Thoracic aorta (tissue), 2 donors: ENCODE data around the gene AKIRIN1. TPM values are rescaled to one million over a fixed set of nuclear protein-coding genes. Genes with fewer than 3 reads are reported as not detected.
"Not testable (repeated sequence)": the region's sequence is repeated elsewhere in the genome, so short reads cannot be mapped to it uniquely, and the experiment has no call there.

Source experiments
- ATAC-seq: fragments of 150-250 bp; one replicate; pipeline ENCODE4 v1.8.0; 2017; ENCODE audit warnings: low read depth; ENCODE audit not compliant: insufficient number of reproducible peaks, low FRiP score
- DNase-seq: peaks from one replicate; pipeline ENCODE4 v3.0.0-alpha.2; 2020; ENCODE audit warnings: low spot score
- H3K27ac ChIP-seq, 2 donors: fragments of 200-600 bp; sonication (generic); 1 replicate in 1 of 2; 2 replicates in 1 of 2; pipeline ENCODE4 v1.5.1; 2016; ENCODE audit warnings: mild to moderate bottlenecking in 2 of 2, moderate library complexity in 2 of 2
- H3K27me3 ChIP-seq: fragments of 200-600 bp; sonication (generic); replicated peaks from 2 replicates; pipeline ENCODE4 v1.6.0; 2016; ENCODE audit warnings: mild to moderate bottlenecking; ENCODE audit not compliant: insufficient read depth
- H3K36me3 ChIP-seq: fragments of 200-600 bp; sonication (generic); one replicate; pipeline ENCODE4 v1.5.1; 2016
- H3K4me1 ChIP-seq, 2 donors: fragments of 200-600 bp; sonication (generic); 1 replicate in 1 of 2; 2 replicates in 1 of 2; pipeline versions ENCODE4 v1.5.1 to v1.6.0; 2016; ENCODE audit warnings: low read depth in 2 of 2, mild to moderate bottlenecking in 1 of 2; ENCODE audit not compliant: control insufficient read depth in 1 of 2
- H3K4me3 ChIP-seq: fragments of 200-600 bp; sonication (generic); 2 replicates; pipeline ENCODE4 v1.5.1; 2016; ENCODE audit warnings: mild to moderate bottlenecking
- H3K9me3 ChIP-seq: fragments of 200-600 bp; sonication (generic); 2 replicates; pipeline ENCODE4 v1.5.1; 2016
- total RNA-seq, 2 donors: library from RNA; depleted of rRNA; stranded (reverse); fragments of >200 nt; gene quantifications; one replicate each; pipeline versions ENCODE4 v1.1.0 to v1.2.3, GENCODE V29; 2016
- TF ChIP-seq, protein P1 (sequence below): fragments of 200-600 bp; sonication (generic); IDR thresholded peaks from one replicate; pipeline ENCODE4 v1.5.1; 2019; ENCODE audit warnings: antibody characterized with exemption

Gene AKIRIN1
- total RNA-seq, 2 donors from 2014 or later = 45.8 to 47.8 TPM

DNA sequence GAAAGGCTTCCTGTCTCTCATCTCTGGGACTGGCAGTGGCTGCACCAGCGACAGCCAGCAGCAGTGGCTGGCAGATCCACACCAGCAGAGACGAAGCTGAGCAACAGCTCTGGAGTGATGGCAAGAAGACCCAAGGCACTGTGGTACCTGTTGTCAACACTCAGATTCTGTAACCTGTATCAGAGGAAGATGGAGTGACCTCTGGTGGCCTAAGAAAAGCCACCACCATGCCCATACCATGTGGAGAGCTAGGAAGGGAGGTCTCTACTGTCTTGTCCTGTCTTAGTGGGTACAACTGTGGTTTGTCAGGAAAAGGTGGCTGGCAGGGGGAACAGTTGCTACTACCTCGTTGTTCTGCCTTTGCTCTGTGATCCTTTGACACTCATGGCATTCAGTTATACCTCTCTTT is 26.9 kb upstream of the AKIRIN1 start:
- Histone ChIP-seq H3K4me3 (no peak overlapping the region), H3K27ac (no peak overlapping the region), H3K4me1 (no peaks in the 10 kb centered on the region), H3K27me3 (no peaks in the 10 kb centered on the region), H3K36me3 (no peaks in the 10 kb centered on the region), H3K9me3 (no peaks in the 10 kb centered on the region)
- DNase-seq (no peak), ATAC-seq (no peak)
- TF ChIP-seq, protein P1, sequence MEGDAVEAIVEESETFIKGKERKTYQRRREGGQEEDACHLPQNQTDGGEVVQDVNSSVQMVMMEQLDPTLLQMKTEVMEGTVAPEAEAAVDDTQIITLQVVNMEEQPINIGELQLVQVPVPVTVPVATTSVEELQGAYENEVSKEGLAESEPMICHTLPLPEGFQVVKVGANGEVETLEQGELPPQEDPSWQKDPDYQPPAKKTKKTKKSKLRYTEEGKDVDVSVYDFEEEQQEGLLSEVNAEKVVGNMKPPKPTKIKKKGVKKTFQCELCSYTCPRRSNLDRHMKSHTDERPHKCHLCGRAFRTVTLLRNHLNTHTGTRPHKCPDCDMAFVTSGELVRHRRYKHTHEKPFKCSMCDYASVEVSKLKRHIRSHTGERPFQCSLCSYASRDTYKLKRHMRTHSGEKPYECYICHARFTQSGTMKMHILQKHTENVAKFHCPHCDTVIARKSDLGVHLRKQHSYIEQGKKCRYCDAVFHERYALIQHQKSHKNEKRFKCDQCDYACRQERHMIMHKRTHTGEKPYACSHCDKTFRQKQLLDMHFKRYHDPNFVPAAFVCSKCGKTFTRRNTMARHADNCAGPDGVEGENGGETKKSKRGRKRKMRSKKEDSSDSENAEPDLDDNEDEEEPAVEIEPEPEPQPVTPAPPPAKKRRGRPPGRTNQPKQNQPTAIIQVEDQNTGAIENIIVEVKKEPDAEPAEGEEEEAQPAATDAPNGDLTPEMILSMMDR = no peak

DNA sequence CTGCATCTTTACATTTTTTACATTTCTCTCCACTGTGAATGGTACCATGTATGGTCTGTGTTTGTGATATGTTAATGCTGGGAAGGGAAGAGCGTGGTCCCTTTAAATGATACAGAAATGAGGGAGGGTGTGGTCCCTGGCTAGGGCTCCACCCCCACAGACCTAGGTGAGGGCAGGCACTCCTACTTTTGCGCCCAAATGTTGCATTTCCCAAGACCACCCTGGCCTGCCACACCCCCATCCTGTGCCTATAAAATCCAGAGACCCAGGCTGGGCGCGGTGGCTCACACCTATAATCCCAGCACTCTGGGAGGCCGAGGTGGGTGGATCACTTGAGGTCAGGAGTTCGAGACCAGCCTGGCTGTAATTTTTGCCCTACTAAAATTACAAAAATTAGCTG is 17.9 kb upstream of the AKIRIN1 start:
- not testable (repeated sequence) for H3K27me3 ChIP-seq, H3K4me3 ChIP-seq, H3K27ac ChIP-seq, ATAC-seq, H3K36me3 ChIP-seq, H3K9me3 ChIP-seq, H3K4me1 ChIP-seq, DNase-seq

DNA sequence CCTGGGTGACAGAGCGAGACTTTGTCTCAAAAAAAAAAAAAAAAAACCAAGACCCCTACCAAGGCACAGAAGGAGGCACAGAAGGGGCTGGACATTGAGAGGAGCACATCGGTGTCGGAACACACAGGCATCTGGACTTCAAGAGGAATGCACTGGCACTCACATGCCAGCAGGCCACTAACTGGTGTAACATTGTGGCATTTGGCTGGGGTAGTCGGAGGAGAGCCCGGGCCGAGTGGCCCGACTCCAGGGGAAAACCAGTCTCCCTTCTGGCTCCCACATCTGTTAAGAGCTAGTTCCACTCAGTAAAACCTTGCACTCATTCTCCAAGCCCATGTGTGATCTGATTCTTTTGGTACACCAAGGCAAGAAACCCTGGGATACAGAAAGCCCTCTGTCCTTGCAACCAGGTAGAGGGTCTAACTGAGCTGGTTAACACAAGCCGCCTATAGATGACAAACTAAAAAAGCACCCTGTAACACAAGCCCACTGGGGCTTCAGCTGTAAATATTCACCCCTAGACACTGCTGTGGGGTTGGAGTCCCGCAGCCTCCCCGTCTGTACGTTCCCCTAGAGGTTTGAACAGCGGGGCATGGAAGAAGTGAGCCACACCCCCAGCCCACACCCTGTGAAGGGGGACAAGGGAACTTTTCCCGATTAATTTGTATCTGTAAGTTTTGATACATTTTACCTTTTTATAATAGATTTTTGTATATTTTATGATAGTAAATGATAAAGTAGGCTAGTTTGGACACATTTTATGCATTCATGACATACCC is 17.2 kb upstream of the AKIRIN1 start:
- DNase-seq = no peak
- TF ChIP-seq, protein P1 = no peak
- H3K9me3 ChIP-seq = no peaks in the 10 kb centered on the region
- H3K27me3 ChIP-seq = no peaks in the 10 kb centered on the region
- H3K36me3 ChIP-seq = no peaks in the 10 kb centered on the region
- peak; percentile 36 for ATAC-seq
- no peak overlapping the region for H3K27ac ChIP-seq
- H3K4me1 ChIP-seq = peaks cover 0 to 9% of the 10 kb centered on the region in 2 donors
- no peak overlapping the region for H3K4me3 ChIP-seq

DNA sequence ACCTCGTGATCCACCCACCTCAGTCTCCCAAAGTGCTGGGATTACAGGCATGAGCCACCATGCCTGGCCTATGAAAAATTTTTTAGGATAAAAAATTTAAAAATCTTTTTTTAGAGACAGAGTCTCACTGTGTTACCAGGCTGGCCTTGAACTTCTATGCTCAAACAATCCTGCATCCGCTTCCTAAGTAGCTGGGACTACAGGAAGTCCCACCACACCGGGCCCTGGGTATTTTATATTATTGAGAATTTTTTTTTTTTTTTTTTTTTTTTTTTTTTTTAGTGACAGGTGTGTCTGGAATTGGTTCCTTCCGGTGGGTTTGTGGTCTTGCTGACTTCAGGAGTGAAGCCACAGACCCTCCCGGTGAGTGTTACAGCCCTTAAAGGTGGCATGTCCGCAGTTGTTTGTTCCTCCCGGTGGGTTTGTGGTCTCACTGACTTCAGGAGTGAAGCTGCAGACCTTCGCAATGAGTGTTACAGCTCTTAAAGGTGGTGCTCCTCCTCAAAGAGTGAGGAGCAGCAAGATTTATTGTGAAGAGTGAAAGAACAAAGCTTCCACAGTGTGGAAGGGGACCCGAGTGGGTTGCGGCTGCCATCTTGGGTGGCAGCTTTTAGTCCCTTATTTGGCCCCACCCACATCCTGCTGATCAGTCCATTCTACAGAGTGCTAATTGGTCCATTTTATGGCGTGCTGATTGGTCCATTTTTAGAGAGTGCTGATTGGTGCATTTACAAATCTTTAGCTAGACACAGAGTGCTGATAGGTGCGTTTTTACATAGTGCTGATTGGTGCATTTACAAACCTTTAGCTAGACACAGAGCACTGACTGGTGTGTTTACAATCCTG is 13.5 kb upstream of the AKIRIN1 start:
- DNase-seq, H3K27ac ChIP-seq, ATAC-seq, H3K4me3 ChIP-seq, H3K9me3 ChIP-seq, H3K4me1 ChIP-seq, H3K36me3 ChIP-seq, H3K27me3 ChIP-seq: not testable (repeated sequence)

DNA sequence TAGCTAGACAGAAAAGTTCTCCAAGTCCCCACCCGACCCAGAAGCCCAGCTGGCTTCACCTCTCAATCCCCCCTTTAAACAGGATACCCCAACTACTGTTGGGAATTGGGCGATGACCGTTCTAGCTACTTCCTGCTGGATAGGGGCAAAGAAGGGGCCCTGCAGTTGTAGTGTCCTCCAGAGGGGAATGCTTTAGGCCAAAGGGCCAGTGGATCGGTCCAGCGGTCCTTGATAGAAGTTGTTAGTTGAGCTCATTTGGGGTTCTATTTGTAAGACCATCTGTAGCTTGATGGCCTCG is 12.9 kb upstream of the AKIRIN1 start:
- ATAC-seq, H3K4me1 ChIP-seq, H3K4me3 ChIP-seq, H3K9me3 ChIP-seq, H3K36me3 ChIP-seq, DNase-seq, H3K27ac ChIP-seq, H3K27me3 ChIP-seq: not testable (repeated sequence)

DNA sequence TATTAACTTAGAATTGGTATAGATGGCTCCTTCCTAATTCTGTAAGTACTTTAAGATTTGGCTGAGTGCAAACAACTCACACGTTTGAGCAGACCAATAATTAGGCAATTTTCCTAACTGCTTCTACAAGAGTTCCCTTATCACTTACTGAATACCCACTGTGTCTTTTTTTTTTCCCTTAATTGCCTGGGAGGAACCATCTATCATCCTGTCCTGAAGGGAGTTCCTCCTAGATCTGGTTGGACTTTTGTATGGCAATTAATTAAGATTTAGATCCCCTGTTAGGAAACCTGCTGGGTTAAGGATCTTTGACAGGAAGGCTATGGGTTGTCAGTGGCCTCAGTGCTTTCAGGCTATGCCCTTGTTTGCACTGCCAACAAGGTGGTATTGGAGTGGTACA is 11.7 kb upstream of the AKIRIN1 start:
- not testable (repeated sequence) for ATAC-seq, H3K9me3 ChIP-seq, DNase-seq, H3K4me1 ChIP-seq, H3K27ac ChIP-seq, H3K4me3 ChIP-seq, H3K36me3 ChIP-seq, H3K27me3 ChIP-seq

DNA sequence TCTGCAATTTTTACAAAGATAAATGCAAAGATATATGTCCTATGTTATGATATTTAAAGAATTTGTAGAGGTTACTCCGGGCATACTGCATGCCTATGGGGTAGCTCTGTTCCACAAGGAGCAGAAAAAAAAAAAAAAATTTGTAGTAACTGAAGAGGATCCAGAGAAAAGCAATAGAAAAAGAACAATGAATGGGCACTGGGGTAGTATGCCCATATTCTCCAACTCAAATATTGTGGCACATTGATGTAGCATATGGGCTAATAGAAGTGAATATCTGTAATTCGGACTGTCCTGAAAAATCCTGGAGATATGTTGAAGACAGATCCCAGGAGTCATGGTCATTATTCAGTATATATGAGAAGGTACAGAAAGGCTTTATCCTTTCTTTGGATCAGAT is 1.1 kb upstream of the AKIRIN1 start:
- ATAC-seq (no peak), DNase-seq (no peak)
- no peaks in the 10 kb centered on the region for H3K36me3 ChIP-seq
- H3K4me3 ChIP-seq = peak overlapping the region; percentile 100
- TF ChIP-seq, protein P1 = no peak
- H3K27me3 ChIP-seq = no peaks in the 10 kb centered on the region
- H3K4me1 ChIP-seq = peaks cover 18 to 20% of the 10 kb centered on the region in 2 donors
- no peaks in the 10 kb centered on the region for H3K9me3 ChIP-seq
- H3K27ac ChIP-seq = peak overlapping the region in 1 of 2 donors; percentile 95
